ENCODE measurements around the gene TAS2R38. TPM values are rescaled to one million over a fixed set of nuclear protein-coding genes. Genes with fewer than 3 reads are reported as not detected.

Gene TAS2R38
- total and polyA plus RNA-seq, 2 experiments from 2014 or later = 0.24 TPM; not detected in 1

- no peaks in the 10 kb centered on the region for H3K9me3 Mint-ChIP-seq
These were observed 18.6 kb upstream of the TAS2R38 start for GRCh38 chr7:141992156-141992555.

More at GRCh38 chr7:141992156-141992555, 18.6 kb upstream of the TAS2R38 start:
- Mint-ChIP-seq H3K27ac (no peak overlapping the region), H3K4me3 (no peak overlapping the region), H3K36me3 (ENCODE audit: low read depth) (no peaks in the 10 kb centered on the region), H3K4me1 (peaks cover 5% of the 10 kb centered on the region; the same call in 2 of the 3 replicates), H3K27me3 (ENCODE audit: insufficient read depth, low read depth, poor library complexity) (peaks cover 2% of the 10 kb centered on the region)
- no peak overlapping the region for H2AFZ ChIP-seq
- no peaks in the 10 kb centered on the region for H3K27me3 ChIP-seq (ENCODE audit: insufficient read depth)
- ATAC-seq (no peak), DNase-seq (ENCODE audit: low spot score) (no peak)
- H3K79me2 ChIP-seq (replicated peaks; ENCODE audit: insufficient read depth) = no peaks in the 10 kb centered on the region
- no peaks in the 10 kb centered on the region for H3K36me3 ChIP-seq (ENCODE audit: insufficient read depth)
- H3F3A ChIP-seq (replicated peaks; ENCODE audit: low read depth) = no peaks in the 10 kb centered on the region
- H3K9me2 ChIP-seq (ENCODE audit: insufficient read depth) = peaks cover 6% of the 10 kb centered on the region
- TF ChIP-seq ZNF462 (CRISPR knock-in tag; IDR thresholded peaks at IDR 0.05) (no peak), ETS1 (IDR thresholded peaks at IDR 0.05) (no peak), STAT1 (IDR thresholded peaks at IDR 0.05; ENCODE audit: unreplicated experiment) (no peak), CTCF (conservative IDR thresholded peaks at IDR 0.05; ENCODE audit: low read depth in 2 of 2) (no peak), CREB1 (CRISPR knock-in tag; IDR thresholded peaks at IDR 0.05; ENCODE audit: low read depth) (no peak), EZH2 (IDR thresholded peaks at IDR 0.05; ENCODE audit: low read depth, unreplicated experiment) (no peak), POLR2AphosphoS5 (IDR thresholded peaks at IDR 0.05; ENCODE audit: low read depth) (no peak), NANOG (IDR thresholded peaks at IDR 0.05; ENCODE audit: borderline replicate concordance) (no peak), ZNF114 (CRISPR knock-in tag; IDR thresholded peaks at IDR 0.05) (no peak), EZH2phosphoT487 (IDR thresholded peaks at IDR 0.05; ENCODE audit: unreplicated experiment) (no peak), ZNF331 (CRISPR knock-in tag; IDR thresholded peaks at IDR 0.05; ENCODE audit: low read depth) (no peak)
- no peak overlapping the region for H3K4me2 ChIP-seq
- H3K4me3 ChIP-seq = no peak overlapping the region
- H3K4me1 ChIP-seq (ENCODE audit: insufficient read depth) = peaks cover 5% of the 10 kb centered on the region; the same call in 1 of the 2 replicates
- H4K20me1 ChIP-seq (replicated peaks; ENCODE audit: insufficient read depth) = no peaks in the 10 kb centered on the region
- no peak overlapping the region for H3K27ac ChIP-seq (ENCODE audit: low read depth)
